ENCODE measurements around the gene CNNM3.

GRCh38 chr2:96873651-96874096 lies 57.6 kb downstream of the CNNM3 start:
- TF ChIP-seq, protein P1, sequence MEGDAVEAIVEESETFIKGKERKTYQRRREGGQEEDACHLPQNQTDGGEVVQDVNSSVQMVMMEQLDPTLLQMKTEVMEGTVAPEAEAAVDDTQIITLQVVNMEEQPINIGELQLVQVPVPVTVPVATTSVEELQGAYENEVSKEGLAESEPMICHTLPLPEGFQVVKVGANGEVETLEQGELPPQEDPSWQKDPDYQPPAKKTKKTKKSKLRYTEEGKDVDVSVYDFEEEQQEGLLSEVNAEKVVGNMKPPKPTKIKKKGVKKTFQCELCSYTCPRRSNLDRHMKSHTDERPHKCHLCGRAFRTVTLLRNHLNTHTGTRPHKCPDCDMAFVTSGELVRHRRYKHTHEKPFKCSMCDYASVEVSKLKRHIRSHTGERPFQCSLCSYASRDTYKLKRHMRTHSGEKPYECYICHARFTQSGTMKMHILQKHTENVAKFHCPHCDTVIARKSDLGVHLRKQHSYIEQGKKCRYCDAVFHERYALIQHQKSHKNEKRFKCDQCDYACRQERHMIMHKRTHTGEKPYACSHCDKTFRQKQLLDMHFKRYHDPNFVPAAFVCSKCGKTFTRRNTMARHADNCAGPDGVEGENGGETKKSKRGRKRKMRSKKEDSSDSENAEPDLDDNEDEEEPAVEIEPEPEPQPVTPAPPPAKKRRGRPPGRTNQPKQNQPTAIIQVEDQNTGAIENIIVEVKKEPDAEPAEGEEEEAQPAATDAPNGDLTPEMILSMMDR (IDR thresholded peaks at IDR 0.05; ENCODE audit: low read depth, low read length): no peak
- no peak for TF ChIP-seq EZH2phosphoT487 (IDR thresholded peaks at IDR 0.05; ENCODE audit: low read depth)
